SU-DHL-6 (cell line): ENCODE data around the gene FAM227A.

ENCODE experiments used
- CTCF ChIP-seq: fragments of 200-600 bp; sonication (generic); IDR thresholded peaks from one replicate; pipeline ENCODE4 v1.5.1; 2017; ENCODE audit warnings: antibody characterized with exemption, mild to moderate bottlenecking, low read length, moderate library complexity; ENCODE audit not compliant: insufficient read depth, poor library complexity, severe bottlenecking
- EZH2phosphoT487 ChIP-seq: fragments of 200-600 bp; sonication (generic), shearing (Covaris generic); conservative IDR thresholded peaks from 2 replicates; pipeline ENCODE4 v1.6.1; 2018; ENCODE audit warnings: mild to moderate bottlenecking, antibody characterized with exemption, low read length, moderate library complexity, mixed read lengths

DNA sequence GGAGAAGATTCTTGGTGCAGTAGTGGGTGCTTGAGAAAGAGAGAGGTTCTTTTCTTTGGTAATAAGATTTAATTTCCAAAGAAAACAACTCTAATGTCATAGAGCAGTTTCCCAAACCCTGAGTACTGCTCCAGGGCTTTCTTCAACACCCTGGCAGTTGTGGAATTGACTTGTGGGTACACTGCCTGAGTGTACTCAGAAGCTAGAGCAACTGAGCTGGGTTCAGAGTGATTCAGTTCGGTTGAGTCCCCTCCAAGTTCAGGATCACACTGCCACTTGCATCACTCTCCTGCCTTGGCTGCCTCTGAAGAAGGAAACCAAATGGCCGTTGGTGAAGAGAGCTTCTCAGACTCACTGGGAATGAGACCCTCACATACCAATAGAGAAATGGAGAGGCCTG is 91.5 kb downstream of the FAM227A start:
- TF ChIP-seq CTCF (no peak), EZH2phosphoT487 (no peak)
